K562 (cell line): ENCODE measurements around the gene ZNF407. TPM values are rescaled to one million over a fixed set of nuclear protein-coding genes. Genes with fewer than 3 reads are reported as not detected.

ENCODE experiments used
- BDP1 ChIP-seq: IDR thresholded peaks from 3 replicates; pipeline ENCODE4 v1.6.1; 2011; ENCODE audit not compliant: insufficient read length, insufficient read depth
- FOXK1 ChIP-seq: sonication (generic); formaldehyde crosslinking; IDR thresholded peaks from 2 replicates; pipeline ENCODE4 v1.8.0; 2022; ENCODE audit warnings: missing genetic modification reagents, mild to moderate bottlenecking, borderline replicate concordance
- PHTF2 ChIP-seq: fragments of 250-450 bp; sonication (Bioruptor Pico); IDR thresholded peaks from 2 replicates; pipeline ENCODE4 v1.5.0; 2021; ENCODE audit warnings: mild to moderate bottlenecking
- SETDB1 ChIP-seq: IDR thresholded peaks from one replicate; pipeline ENCODE4 v1.6.1; 2012; ENCODE audit warnings: low read length, control low read depth, inconsistent platforms
- polyA plus RNA-seq, 8 experiments: library from polyadenylated mRNA; depleted of rRNA in 4 of 8; stranded (reverse) in 5 of 8; unstranded in 3 of 8; fragments of >200 nt; fragmentation: Nextera tagmentation in 2 of 8; fragmentation: Illumina TruSeq in 1 of 8; extraction: Ambion mirVana in 2 of 8; extraction: Trizol in 1 of 8; gene quantifications; 2 replicates each; pipeline versions ENCODE4 v1.2.1 to v1.2.3, GENCODE V29; 2011 to 2014; ENCODE audit warnings: inconsistent platforms in 1 of 8, missing spikeins in 1 of 8
- total RNA-seq, 7 experiments: library from RNA; depleted of rRNA in 6 of 7; stranded (reverse); fragments of >200 nt in 6 of 7; fragmentation: Illumina TruSeq in 2 of 7; extraction: Trizol in 2 of 7; gene quantifications; 2 replicates each; pipeline versions ENCODE4 v1.2.1 to v1.2.3, GENCODE V29; 2011 to 2021; ENCODE audit warnings: low replicate concordance in 1 of 7
- TF ChIP-seq, protein P1 (sequence below): fragments of 200-600 bp; sonication (generic); IDR thresholded peaks from one replicate; pipeline ENCODE4 v1.6.1; 2012; ENCODE audit warnings: mild to moderate bottlenecking, low read depth, low read length, inconsistent platforms

The ZNF407 gene
- total and polyA plus RNA-seq, 9 of the 15 experiments (the other 6 are each of a cell fraction or from before 2014, with no cell fraction given), result 0.21 to 5.4 (median 2.3) TPM

DNA sequence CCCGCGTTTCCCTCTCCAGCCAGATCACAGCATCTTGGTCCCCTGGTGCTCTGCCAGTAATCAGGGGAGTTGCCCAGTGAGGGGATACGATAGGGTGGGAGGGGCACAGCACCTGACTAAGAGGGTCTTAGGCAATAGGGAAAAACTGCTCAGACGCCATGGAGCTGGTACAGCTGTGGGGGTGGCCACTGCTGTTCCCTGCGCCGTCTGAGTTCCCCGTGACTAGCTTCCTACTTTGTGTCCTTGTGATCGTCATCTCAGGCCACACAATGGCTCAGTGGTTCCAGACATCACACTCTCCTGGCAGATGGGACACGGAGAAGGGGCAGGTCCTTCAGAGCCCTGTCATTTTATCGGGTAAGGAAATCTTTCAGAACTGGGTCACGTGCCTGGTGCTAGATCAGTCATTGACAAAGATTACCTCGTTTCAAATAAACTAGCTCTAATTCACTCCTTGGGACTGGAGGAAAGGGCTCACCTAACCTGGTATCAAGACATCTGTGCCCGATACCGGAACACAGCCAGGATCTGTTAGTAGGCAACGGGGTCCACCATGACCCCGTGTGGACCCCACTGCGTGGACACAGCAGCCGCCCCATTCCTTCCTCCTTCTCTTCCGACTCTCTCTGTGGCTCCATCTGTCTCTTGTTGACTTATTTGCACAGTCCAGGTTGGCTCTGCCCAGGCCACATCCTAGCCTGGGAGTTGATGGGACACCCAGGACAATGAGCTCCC is 509.7 kb downstream of the ZNF407 start (continued):
- TF ChIP-seq, protein P1, sequence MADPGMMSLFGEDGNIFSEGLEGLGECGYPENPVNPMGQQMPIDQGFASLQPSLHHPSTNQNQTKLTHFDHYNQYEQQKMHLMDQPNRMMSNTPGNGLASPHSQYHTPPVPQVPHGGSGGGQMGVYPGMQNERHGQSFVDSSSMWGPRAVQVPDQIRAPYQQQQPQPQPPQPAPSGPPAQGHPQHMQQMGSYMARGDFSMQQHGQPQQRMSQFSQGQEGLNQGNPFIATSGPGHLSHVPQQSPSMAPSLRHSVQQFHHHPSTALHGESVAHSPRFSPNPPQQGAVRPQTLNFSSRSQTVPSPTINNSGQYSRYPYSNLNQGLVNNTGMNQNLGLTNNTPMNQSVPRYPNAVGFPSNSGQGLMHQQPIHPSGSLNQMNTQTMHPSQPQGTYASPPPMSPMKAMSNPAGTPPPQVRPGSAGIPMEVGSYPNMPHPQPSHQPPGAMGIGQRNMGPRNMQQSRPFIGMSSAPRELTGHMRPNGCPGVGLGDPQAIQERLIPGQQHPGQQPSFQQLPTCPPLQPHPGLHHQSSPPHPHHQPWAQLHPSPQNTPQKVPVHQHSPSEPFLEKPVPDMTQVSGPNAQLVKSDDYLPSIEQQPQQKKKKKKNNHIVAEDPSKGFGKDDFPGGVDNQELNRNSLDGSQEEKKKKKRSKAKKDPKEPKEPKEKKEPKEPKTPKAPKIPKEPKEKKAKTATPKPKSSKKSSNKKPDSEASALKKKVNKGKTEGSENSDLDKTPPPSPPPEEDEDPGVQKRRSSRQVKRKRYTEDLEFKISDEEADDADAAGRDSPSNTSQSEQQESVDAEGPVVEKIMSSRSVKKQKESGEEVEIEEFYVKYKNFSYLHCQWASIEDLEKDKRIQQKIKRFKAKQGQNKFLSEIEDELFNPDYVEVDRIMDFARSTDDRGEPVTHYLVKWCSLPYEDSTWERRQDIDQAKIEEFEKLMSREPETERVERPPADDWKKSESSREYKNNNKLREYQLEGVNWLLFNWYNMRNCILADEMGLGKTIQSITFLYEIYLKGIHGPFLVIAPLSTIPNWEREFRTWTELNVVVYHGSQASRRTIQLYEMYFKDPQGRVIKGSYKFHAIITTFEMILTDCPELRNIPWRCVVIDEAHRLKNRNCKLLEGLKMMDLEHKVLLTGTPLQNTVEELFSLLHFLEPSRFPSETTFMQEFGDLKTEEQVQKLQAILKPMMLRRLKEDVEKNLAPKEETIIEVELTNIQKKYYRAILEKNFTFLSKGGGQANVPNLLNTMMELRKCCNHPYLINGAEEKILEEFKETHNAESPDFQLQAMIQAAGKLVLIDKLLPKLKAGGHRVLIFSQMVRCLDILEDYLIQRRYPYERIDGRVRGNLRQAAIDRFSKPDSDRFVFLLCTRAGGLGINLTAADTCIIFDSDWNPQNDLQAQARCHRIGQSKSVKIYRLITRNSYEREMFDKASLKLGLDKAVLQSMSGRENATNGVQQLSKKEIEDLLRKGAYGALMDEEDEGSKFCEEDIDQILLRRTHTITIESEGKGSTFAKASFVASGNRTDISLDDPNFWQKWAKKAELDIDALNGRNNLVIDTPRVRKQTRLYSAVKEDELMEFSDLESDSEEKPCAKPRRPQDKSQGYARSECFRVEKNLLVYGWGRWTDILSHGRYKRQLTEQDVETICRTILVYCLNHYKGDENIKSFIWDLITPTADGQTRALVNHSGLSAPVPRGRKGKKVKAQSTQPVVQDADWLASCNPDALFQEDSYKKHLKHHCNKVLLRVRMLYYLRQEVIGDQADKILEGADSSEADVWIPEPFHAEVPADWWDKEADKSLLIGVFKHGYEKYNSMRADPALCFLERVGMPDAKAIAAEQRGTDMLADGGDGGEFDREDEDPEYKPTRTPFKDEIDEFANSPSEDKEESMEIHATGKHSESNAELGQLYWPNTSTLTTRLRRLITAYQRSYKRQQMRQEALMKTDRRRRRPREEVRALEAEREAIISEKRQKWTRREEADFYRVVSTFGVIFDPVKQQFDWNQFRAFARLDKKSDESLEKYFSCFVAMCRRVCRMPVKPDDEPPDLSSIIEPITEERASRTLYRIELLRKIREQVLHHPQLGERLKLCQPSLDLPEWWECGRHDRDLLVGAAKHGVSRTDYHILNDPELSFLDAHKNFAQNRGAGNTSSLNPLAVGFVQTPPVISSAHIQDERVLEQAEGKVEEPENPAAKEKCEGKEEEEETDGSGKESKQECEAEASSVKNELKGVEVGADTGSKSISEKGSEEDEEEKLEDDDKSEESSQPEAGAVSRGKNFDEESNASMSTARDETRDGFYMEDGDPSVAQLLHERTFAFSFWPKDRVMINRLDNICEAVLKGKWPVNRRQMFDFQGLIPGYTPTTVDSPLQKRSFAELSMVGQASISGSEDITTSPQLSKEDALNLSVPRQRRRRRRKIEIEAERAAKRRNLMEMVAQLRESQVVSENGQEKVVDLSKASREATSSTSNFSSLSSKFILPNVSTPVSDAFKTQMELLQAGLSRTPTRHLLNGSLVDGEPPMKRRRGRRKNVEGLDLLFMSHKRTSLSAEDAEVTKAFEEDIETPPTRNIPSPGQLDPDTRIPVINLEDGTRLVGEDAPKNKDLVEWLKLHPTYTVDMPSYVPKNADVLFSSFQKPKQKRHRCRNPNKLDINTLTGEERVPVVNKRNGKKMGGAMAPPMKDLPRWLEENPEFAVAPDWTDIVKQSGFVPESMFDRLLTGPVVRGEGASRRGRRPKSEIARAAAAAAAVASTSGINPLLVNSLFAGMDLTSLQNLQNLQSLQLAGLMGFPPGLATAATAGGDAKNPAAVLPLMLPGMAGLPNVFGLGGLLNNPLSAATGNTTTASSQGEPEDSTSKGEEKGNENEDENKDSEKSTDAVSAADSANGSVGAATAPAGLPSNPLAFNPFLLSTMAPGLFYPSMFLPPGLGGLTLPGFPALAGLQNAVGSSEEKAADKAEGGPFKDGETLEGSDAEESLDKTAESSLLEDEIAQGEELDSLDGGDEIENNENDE, result no peak
- no peak for TF ChIP-seq PHTF2 (CRISPR knock-in tag)
- TF ChIP-seq FOXK1 (CRISPR knock-in tag), result no peak
- no peak for TF ChIP-seq BDP1
- TF ChIP-seq SETDB1, result no peak
- TF ChIP-seq, all 486 proteins: peak for 0
